Measurements from ENCODE around the gene APOF.

GRCh38 chr12:56366948-56367347 is 4.3 kb upstream of the APOF start:
- TF ChIP-seq POLR2A (IDR thresholded peaks at IDR 0.05; ENCODE audit: borderline replicate concordance, extremely low read depth, insufficient read depth, insufficient read length) (no peak), EZH2 (IDR thresholded peaks at IDR 0.05) (no peak), JUND (IDR thresholded peaks at IDR 0.05) (no peak), CTCF (IDR thresholded peaks at IDR 0.05 in 2 of 3, conservative IDR thresholded peaks at IDR 0.05 in 1 of 3; ENCODE audit: borderline replicate concordance in 1 of 3, insufficient read depth in 1 of 3, low read depth in 2 of 3, low read length in 2 of 3) (no peak), POLR2AphosphoS5 (IDR thresholded peaks at IDR 0.05; ENCODE audit: low read depth, low read length) (no peak), SP1 (IDR thresholded peaks at IDR 0.05; ENCODE audit: low read depth) (no peak)
